ES-I3 (cell line): Measurements from ENCODE around the gene TADA2A.

Experiments used
- H3K36me3 ChIP-seq: 2 replicates; pipeline ENCODE4 v1.6.1; 2013; ENCODE audit warnings: mild to moderate bottlenecking, low read length, control low read depth, moderate library complexity; ENCODE audit not compliant: insufficient read depth
- H3K4me1 ChIP-seq: 2 replicates; pipeline ENCODE4 v1.6.1; 2013; ENCODE audit warnings: mild to moderate bottlenecking, control low read depth, low read length; ENCODE audit not compliant: insufficient read depth
- H3K9ac ChIP-seq: 2 replicates; pipeline ENCODE4 v1.6.1; 2013; ENCODE audit warnings: low read depth, mild to moderate bottlenecking, low read length, moderate library complexity
- H3K9me3 ChIP-seq: 2 replicates; pipeline ENCODE4 v1.6.1; 2013; ENCODE audit warnings: mild to moderate bottlenecking, low read length, moderate library complexity; ENCODE audit not compliant: control insufficient read depth, insufficient read depth

The TADA2A gene

GRCh38 chr17:37527249-37527851, 120.7 kb downstream of the TADA2A start:
- Histone ChIP-seq H3K36me3 (no peaks in the 10 kb centered on the region), H3K9ac (no peak overlapping the region), H3K9me3 (no peaks in the 10 kb centered on the region), H3K4me1 (no peaks in the 10 kb centered on the region)
